GM21367 (cell line): ENCODE data around the gene SRSF2.
"Not testable (repeated sequence)": the region's sequence is repeated elsewhere in the genome, so short reads cannot be mapped to it uniquely, and the experiment has no call there.

ENCODE experiments used
- ATAC-seq: cut with Tn5 transposase; IDR thresholded peaks from one replicate; pipeline ENCODE4 v1.9.1; 2021; ENCODE audit not compliant: unreplicated experiment

Gene SRSF2

GRCh38 chr17:76702076-76702475, 35.1 kb downstream of the SRSF2 start:
- ATAC-seq = no peak

GRCh38 chr17:76701471-76701967, 35.6 kb downstream of the SRSF2 start:
- ATAC-seq = no peak

GRCh38 chr17:76700617-76701470, 36.3 kb downstream of the SRSF2 start:
- ATAC-seq = no peak

GRCh38 chr17:76700270-76700616, 36.9 kb downstream of the SRSF2 start:
- no peak for ATAC-seq

- ATAC-seq = not testable (repeated sequence)
These were observed 38.6 kb downstream of the SRSF2 start for GRCh38 chr17:76698466-76698977.

- ATAC-seq = no peak
These were observed 39.2 kb downstream of the SRSF2 start for GRCh38 chr17:76697702-76698465.

- ATAC-seq = no peak
These were observed 40.1 kb downstream of the SRSF2 start for GRCh38 chr17:76696763-76697701.

GRCh38 chr17:76695059-76695831, 41.9 kb downstream of the SRSF2 start:
- no peak for ATAC-seq

- no peak for ATAC-seq
These were observed 45.5 kb downstream of the SRSF2 start for GRCh38 chr17:76691379-76692191.

- ATAC-seq = no peak
These were observed 46.4 kb downstream of the SRSF2 start for GRCh38 chr17:76690596-76691280.

GRCh38 chr17:76689859-76690258, 47.3 kb downstream of the SRSF2 start:
- ATAC-seq = no peak

- no peak for ATAC-seq
These were observed 48.9 kb downstream of the SRSF2 start for GRCh38 chr17:76688165-76688622.

GRCh38 chr17:76687298-76688164, 49.6 kb downstream of the SRSF2 start:
- no peak for ATAC-seq

- no peak for ATAC-seq
These were observed 50.4 kb downstream of the SRSF2 start for GRCh38 chr17:76686538-76687297.

GRCh38 chr17:76685846-76686245, 51.3 kb downstream of the SRSF2 start:
- ATAC-seq = no peak

- ATAC-seq = no peak
These were observed 51.8 kb downstream of the SRSF2 start for GRCh38 chr17:76685366-76685765.

GRCh38 chr17:76684756-76685155, 52.4 kb downstream of the SRSF2 start:
- no peak for ATAC-seq
